MM.1S (cell line): Measurements from ENCODE around the gene TENM4.

Experiments
- DNase-seq: peaks from one replicate; pipeline ENCODE4 v3.0.0-alpha.2; 2015
- H2AFZ ChIP-seq: fragments of 300-600 bp; sonication (generic); 2 replicates; pipeline ENCODE4 v1.6.0; 2016; ENCODE audit warnings: antibody characterized with exemption, low read length
- H3F3A ChIP-seq: fragments of 300-600 bp; sonication (generic); 2 replicates; pipeline ENCODE4 v1.6.1; 2016; ENCODE audit warnings: mild to moderate bottlenecking, antibody characterized with exemption, low read length, moderate library complexity, mixed read lengths; ENCODE audit not compliant: insufficient read depth
- H3K27ac ChIP-seq: fragments of 300-600 bp; sonication (generic); 2 replicates; pipeline ENCODE4 v1.5.1; 2016; ENCODE audit warnings: mild to moderate bottlenecking, low read length
- H3K27me3 ChIP-seq: fragments of 300-600 bp; sonication (generic); replicated peaks from 2 replicates; pipeline ENCODE4 v1.6.0; 2016; ENCODE audit warnings: low read length; ENCODE audit not compliant: insufficient read depth
- H3K36me3 ChIP-seq: fragments of 300-600 bp; sonication (generic); replicated peaks from 2 replicates; pipeline ENCODE4 v1.6.1; 2016; ENCODE audit warnings: mild to moderate bottlenecking, low read length, mixed read lengths; ENCODE audit not compliant: insufficient read depth
- H3K4me1 ChIP-seq: fragments of 300-600 bp; sonication (generic); 2 replicates; pipeline ENCODE4 v1.6.1; 2016; ENCODE audit warnings: low read length, mixed read lengths
- H3K4me2 ChIP-seq: fragments of 300-600 bp; sonication (generic); 2 replicates; pipeline ENCODE4 v1.6.0; 2016; ENCODE audit warnings: low read depth, low read length
- H3K4me3 ChIP-seq: fragments of 300-600 bp; sonication (generic); 2 replicates; pipeline ENCODE4 v1.5.1; 2016; ENCODE audit warnings: low read length, mixed read lengths
- H3K79me2 ChIP-seq: fragments of 300-600 bp; sonication (generic); 2 replicates; pipeline ENCODE4 v1.6.1; 2016; ENCODE audit warnings: mixed run types, low read length, mixed read lengths
- H3K9ac ChIP-seq: fragments of 300-600 bp; sonication (generic); 2 replicates; pipeline ENCODE4 v1.6.1; 2016; ENCODE audit warnings: low read length, mixed read lengths
- H3K9me2 ChIP-seq: fragments of 300-600 bp; sonication (generic); replicated peaks from 2 replicates; pipeline ENCODE4 v1.6.1; 2016; ENCODE audit warnings: mild to moderate bottlenecking, low read length, mixed read lengths; ENCODE audit not compliant: insufficient read depth
- H3K9me3 ChIP-seq: fragments of 300-600 bp; sonication (generic); replicated peaks from 2 replicates; pipeline ENCODE4 v1.6.1; 2016; ENCODE audit warnings: mild to moderate bottlenecking, low read length, mixed read lengths; ENCODE audit not compliant: insufficient read depth
- H4K20me1 ChIP-seq: fragments of 300-600 bp; sonication (generic); 2 replicates; pipeline ENCODE4 v1.6.1; 2016; ENCODE audit warnings: mild to moderate bottlenecking, low read length, moderate library complexity, mixed read lengths; ENCODE audit not compliant: insufficient read depth
- CTCF ChIP-seq: fragments of 300-600 bp; sonication (generic); IDR thresholded peaks from 2 replicates; pipeline ENCODE4 v1.5.1; 2016; ENCODE audit warnings: antibody characterized with exemption, low read length, mixed read lengths
- EZH2 ChIP-seq: fragments of 300-600 bp; sonication (generic); optimal IDR thresholded peaks from 2 replicates; pipeline ENCODE3; 2017; ENCODE audit warnings: low read depth, mild to moderate bottlenecking, antibody characterized with exemption, low read length, mixed read lengths
- EZH2phosphoT487 ChIP-seq: fragments of 300-600 bp; sonication (generic); IDR thresholded peaks from 2 replicates; pipeline ENCODE4 v1.6.1; 2018; ENCODE audit warnings: antibody characterized with exemption, low read length

TENM4 gene

GRCh38 chr11:79428406-79428805 lies 12.4 kb downstream of the TENM4 start:
- no peak for DNase-seq
- Histone ChIP-seq H3K36me3 (no peaks in the 10 kb centered on the region), H3K4me3 (no peak overlapping the region), H3K79me2 (no peaks in the 10 kb centered on the region), H2AFZ (no peak overlapping the region), H3K4me1 (no peaks in the 10 kb centered on the region), H3K27ac (no peak overlapping the region), H3K9me2 (no peaks in the 10 kb centered on the region), H3K27me3 (no peaks in the 10 kb centered on the region), H3F3A (no peaks in the 10 kb centered on the region), H3K9ac (no peak overlapping the region), H3K4me2 (no peak overlapping the region), H4K20me1 (no peaks in the 10 kb centered on the region), H3K9me3 (no peaks in the 10 kb centered on the region)
- TF ChIP-seq EZH2phosphoT487 = no peak
- no peak for TF ChIP-seq EZH2
- TF ChIP-seq CTCF = no peak

- Histone ChIP-seq H3K9ac (no peak overlapping the region), H3K27ac (no peak overlapping the region), H3K79me2 (no peaks in the 10 kb centered on the region)
Measured at GRCh38 chr11:79427611-79428327, 13.1 kb downstream of the TENM4 start.

GRCh38 chr11:79427126-79427525 lies 13.7 kb downstream of the TENM4 start:
- H3K4me2 ChIP-seq = no peak overlapping the region
- no peak overlapping the region for H2AFZ ChIP-seq
- no peaks in the 10 kb centered on the region for H4K20me1 ChIP-seq
- H3F3A ChIP-seq = no peaks in the 10 kb centered on the region
- H3K27me3 ChIP-seq = no peaks in the 10 kb centered on the region
- no peaks in the 10 kb centered on the region for H3K9me2 ChIP-seq
- H3K4me1 ChIP-seq = no peaks in the 10 kb centered on the region
- no peak overlapping the region for H3K27ac ChIP-seq
- no peaks in the 10 kb centered on the region for H3K36me3 ChIP-seq
- no peak overlapping the region for H3K9ac ChIP-seq
- H3K4me3 ChIP-seq = no peak overlapping the region
- DNase-seq = no peak
- H3K79me2 ChIP-seq = no peaks in the 10 kb centered on the region
- no peaks in the 10 kb centered on the region for H3K9me3 ChIP-seq
- TF ChIP-seq EZH2 = no peak
- TF ChIP-seq EZH2phosphoT487 = no peak
- TF ChIP-seq CTCF = no peak

More at GRCh38 chr11:79427611-79428327, 13.1 kb downstream of the TENM4 start:
- Histone ChIP-seq H3K4me2 (no peak overlapping the region), H3K9me2 (no peaks in the 10 kb centered on the region), H2AFZ (no peak overlapping the region), H3K27me3 (no peaks in the 10 kb centered on the region), H3K4me3 (no peak overlapping the region), H3F3A (no peaks in the 10 kb centered on the region), H3K36me3 (no peaks in the 10 kb centered on the region), H3K4me1 (no peaks in the 10 kb centered on the region), H4K20me1 (no peaks in the 10 kb centered on the region), H3K9me3 (no peaks in the 10 kb centered on the region)
- TF ChIP-seq EZH2 (no peak), EZH2phosphoT487 (no peak), CTCF (no peak)
- DNase-seq = no peak
